OCI-LY1 (cell line): ENCODE results near the gene SH3GLB1.

ENCODE experiments used
- EZH2 ChIP-seq: fragments of 200-600 bp; sonication (generic), shearing (Covaris generic); IDR thresholded peaks from 2 replicates; pipeline ENCODE4 v1.8.0; 2017; ENCODE audit warnings: borderline replicate concordance, mixed run types, mild to moderate bottlenecking, antibody characterized with exemption, low read length, moderate library complexity, mixed read lengths
- TF ChIP-seq, protein P1 (sequence below): fragments of 200-600 bp; sonication (generic), shearing (Covaris generic); IDR thresholded peaks from 2 replicates; pipeline ENCODE4 v1.5.1; 2017; ENCODE audit warnings: mild to moderate bottlenecking, antibody characterized with exemption, low read length, moderate library complexity, mixed read lengths

DNA sequence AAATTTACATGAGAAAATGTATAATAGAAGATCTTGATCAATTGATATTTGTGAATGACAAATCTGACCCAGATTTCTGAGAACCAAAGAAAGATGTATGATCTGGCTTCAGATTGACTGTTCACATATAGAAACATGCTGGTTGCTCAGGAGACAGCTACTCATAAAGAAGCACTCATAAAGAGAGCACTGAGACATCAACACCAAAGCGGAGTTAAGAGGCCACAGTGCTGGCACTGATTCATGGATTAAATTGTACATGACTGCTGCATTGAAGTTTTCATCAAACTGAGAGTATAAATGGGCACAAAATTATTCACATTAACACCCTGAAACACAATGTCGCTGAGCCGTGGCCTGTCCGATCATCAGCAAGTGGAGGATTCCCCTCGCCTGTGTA lies 46.2 kb downstream of the SH3GLB1 start:
- TF ChIP-seq, protein P1, sequence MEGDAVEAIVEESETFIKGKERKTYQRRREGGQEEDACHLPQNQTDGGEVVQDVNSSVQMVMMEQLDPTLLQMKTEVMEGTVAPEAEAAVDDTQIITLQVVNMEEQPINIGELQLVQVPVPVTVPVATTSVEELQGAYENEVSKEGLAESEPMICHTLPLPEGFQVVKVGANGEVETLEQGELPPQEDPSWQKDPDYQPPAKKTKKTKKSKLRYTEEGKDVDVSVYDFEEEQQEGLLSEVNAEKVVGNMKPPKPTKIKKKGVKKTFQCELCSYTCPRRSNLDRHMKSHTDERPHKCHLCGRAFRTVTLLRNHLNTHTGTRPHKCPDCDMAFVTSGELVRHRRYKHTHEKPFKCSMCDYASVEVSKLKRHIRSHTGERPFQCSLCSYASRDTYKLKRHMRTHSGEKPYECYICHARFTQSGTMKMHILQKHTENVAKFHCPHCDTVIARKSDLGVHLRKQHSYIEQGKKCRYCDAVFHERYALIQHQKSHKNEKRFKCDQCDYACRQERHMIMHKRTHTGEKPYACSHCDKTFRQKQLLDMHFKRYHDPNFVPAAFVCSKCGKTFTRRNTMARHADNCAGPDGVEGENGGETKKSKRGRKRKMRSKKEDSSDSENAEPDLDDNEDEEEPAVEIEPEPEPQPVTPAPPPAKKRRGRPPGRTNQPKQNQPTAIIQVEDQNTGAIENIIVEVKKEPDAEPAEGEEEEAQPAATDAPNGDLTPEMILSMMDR = no peak
- TF ChIP-seq EZH2 = no peak
